ENCODE data around the gene ACO2. TPM values are rescaled to one million over a fixed set of nuclear protein-coding genes. Genes with fewer than 3 reads are reported as not detected.
A peak's percentile ranks its signal among the peaks of the same experiment; 100 is the strongest.

Gene ACO2
- total and polyA plus RNA-seq, 10 of the 15 experiments (the other 5 are each of a cell fraction or from before 2014, with no cell fraction given), result 21.4 to 214 (median 88.5) TPM

DNA sequence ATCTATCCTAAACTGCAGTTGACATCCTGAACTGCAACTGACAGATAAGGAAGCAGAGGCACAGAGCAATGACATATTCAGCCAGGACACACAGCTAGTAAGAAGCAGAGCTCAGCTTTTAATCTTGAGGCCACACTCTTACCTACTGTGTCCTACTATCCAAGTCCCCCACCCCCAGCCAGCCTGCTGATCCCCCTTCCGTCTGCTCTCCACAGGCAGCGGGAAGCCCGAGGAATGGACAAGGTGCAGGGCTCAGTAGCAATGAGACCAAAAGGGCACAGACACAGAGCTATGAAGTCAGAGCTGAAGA is 71.0 kb downstream of the ACO2 start:
- WGBS (ENCODE audit: insufficient coverage, insufficient replicate concordance, low lambda C conversion rate, missing lambda C conversion rate), result 95% methylated on average over 3 of the region's 3 CpGs

GRCh38 chr22:41540365-41540764 is 71.4 kb downstream of the ACO2 start:
- ChIA-PET POLR2A (interaction anchor here (0.6 kb wide), 1 partner anchor 717 kb away, joined by 4 read pairs; no protein-coding TSS in a partner anchor), CTCF (interaction anchor here (0.6 to 5.0 kb wide), 6 partner anchors 10 to 137 kb away, joined by 3 to 46 read pairs (median 3); no protein-coding TSS in a partner anchor), SMC1A (ENCODE audit: uncharacterized antibody, unreplicated experiment) (no interaction called here), RAD21 (ENCODE audit: unreplicated experiment) (no interaction called here)
- Histone ChIP-seq H3K36me3 (ENCODE audit: control insufficient read depth in 2 of 2, insufficient read depth in 2 of 2, low read length in 1 of 2) (peaks cover 7 to 11% of the 10 kb centered on the region in 2 experiments), H3K4me3 (no peak overlapping the region), H3K4me2 (ENCODE audit: control insufficient read depth, insufficient read depth) (peak overlapping the region; percentile 68), H3K9me3 (replicated peaks; ENCODE audit: control insufficient read depth, insufficient read depth, low read length) (no peaks in the 10 kb centered on the region), H3K27ac (ENCODE audit: control insufficient read depth, insufficient read depth) (no peak overlapping the region), H3K79me2 (ENCODE audit: control insufficient read depth, insufficient read depth, low read length) (peaks cover 42% of the 10 kb centered on the region), H2AFZ (ENCODE audit: control insufficient read depth, low read depth, low read length) (no peak overlapping the region), H4K20me1 (ENCODE audit: control insufficient read depth, insufficient read depth) (0 out of 2 replicates have a peak, but pooled peaks cover 3% of the 10 kb centered on the region), H3K4me1 (ENCODE audit: control insufficient read depth, insufficient read depth, low read length) (no peaks in the 10 kb centered on the region), H3K27me3 (replicated peaks in 1 of 2; ENCODE audit: control insufficient read depth in 2 of 2, insufficient read depth in 2 of 2, low read length in 1 of 2) (no peaks in the 10 kb centered on the region), H3K9ac (ENCODE audit: control insufficient read depth, insufficient read depth, low read length) (no peak overlapping the region)
- no peak for ATAC-seq
- no peak for TF ChIP-seq PBX3 (IDR thresholded peaks at IDR 0.05; ENCODE audit: insufficient replicate concordance, low read depth, low read length)
- TF ChIP-seq MEF2B (IDR thresholded peaks at IDR 0.05; ENCODE audit: partially characterized antibody, poor library complexity, severe bottlenecking), result peak; percentile 34
- TF ChIP-seq, protein P1, sequence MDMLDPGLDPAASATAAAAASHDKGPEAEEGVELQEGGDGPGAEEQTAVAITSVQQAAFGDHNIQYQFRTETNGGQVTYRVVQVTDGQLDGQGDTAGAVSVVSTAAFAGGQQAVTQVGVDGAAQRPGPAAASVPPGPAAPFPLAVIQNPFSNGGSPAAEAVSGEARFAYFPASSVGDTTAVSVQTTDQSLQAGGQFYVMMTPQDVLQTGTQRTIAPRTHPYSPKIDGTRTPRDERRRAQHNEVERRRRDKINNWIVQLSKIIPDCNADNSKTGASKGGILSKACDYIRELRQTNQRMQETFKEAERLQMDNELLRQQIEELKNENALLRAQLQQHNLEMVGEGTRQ (IDR thresholded peaks at IDR 0.05; ENCODE audit: borderline replicate concordance, low read depth, low read length), result no peak
- no peak for TF ChIP-seq SP1 (IDR thresholded peaks at IDR 0.05; ENCODE audit: low read depth, low read length)
- intact Hi-C loops (cut with micrococcal nuclease; ENCODE audit: unreplicated experiment) (loop anchor here (5.0 kb wide), 1 partner anchor 57 kb away; no protein-coding TSS in a partner anchor), in situ Hi-C loops (cut with MboI) (no loop called here)
- DNase-seq (ENCODE audit: low read depth, low spot score), result no peak
- WGBS (ENCODE audit: insufficient coverage, insufficient replicate concordance, low lambda C conversion rate, missing lambda C conversion rate), result 97% methylated on average over 7 of the region's 7 CpGs
- no peak for FAIRE-seq
- BruUV-seq (replicated peaks), result no TSS peak

More for the DNA sequence above, 71.0 kb downstream of the ACO2 start:
- POLR2A ChIA-PET, result interaction anchor here (0.6 kb wide), 1 partner anchor 716 kb away, joined by 4 read pairs; no protein-coding TSS in a partner anchor
- ATAC-seq, result no peak
- Histone ChIP-seq H2AFZ (ENCODE audit: control insufficient read depth, low read depth, low read length) (no peak overlapping the region), H3K27me3 (replicated peaks in 1 of 2; ENCODE audit: control insufficient read depth in 2 of 2, insufficient read depth in 2 of 2, low read length in 1 of 2) (no peaks in the 10 kb centered on the region), H4K20me1 (ENCODE audit: control insufficient read depth, insufficient read depth) (0 out of 2 replicates have a peak, but pooled peaks cover 3% of the 10 kb centered on the region), H3K4me3 (no peak overlapping the region), H3K27ac (ENCODE audit: control insufficient read depth, insufficient read depth) (no peak overlapping the region), H3K9ac (ENCODE audit: control insufficient read depth, insufficient read depth, low read length) (no peak overlapping the region), H3K79me2 (ENCODE audit: control insufficient read depth, insufficient read depth, low read length) (peaks cover 42% of the 10 kb centered on the region), H3K4me1 (ENCODE audit: control insufficient read depth, insufficient read depth, low read length) (no peaks in the 10 kb centered on the region), H3K9me3 (replicated peaks; ENCODE audit: control insufficient read depth, insufficient read depth, low read length) (no peaks in the 10 kb centered on the region), H3K4me2 (ENCODE audit: control insufficient read depth, insufficient read depth) (no peak overlapping the region), H3K36me3 (ENCODE audit: control insufficient read depth in 2 of 2, insufficient read depth in 2 of 2, low read length in 1 of 2) (peaks cover 7 to 11% of the 10 kb centered on the region in 2 experiments)
- intact Hi-C loops (cut with micrococcal nuclease; ENCODE audit: unreplicated experiment), result loop anchor here (5.0 kb wide), 1 partner anchor 57 kb away; no protein-coding TSS in a partner anchor
- no peak for FAIRE-seq
- in situ Hi-C loops (cut with MboI), result no loop called here
- BruUV-seq (replicated peaks), result no TSS peak
- RAD21 ChIA-PET (ENCODE audit: unreplicated experiment), result no interaction called here
- no peak for DNase-seq (ENCODE audit: low read depth, low spot score)
- TF ChIP-seq CHD4 (IDR thresholded peaks at IDR 0.05), result no peak
- no peak for TF ChIP-seq KLF5 (IDR thresholded peaks at IDR 0.05; ENCODE audit: partially characterized antibody)
- no peak for TF ChIP-seq BRCA1 (IDR thresholded peaks at IDR 0.05; ENCODE audit: low read depth, low read length)
- TF ChIP-seq YBX1 (IDR thresholded peaks at IDR 0.05), result no peak
- no peak for TF ChIP-seq EZH2 (IDR thresholded peaks at IDR 0.05; ENCODE audit: borderline replicate concordance, control insufficient read depth, low read depth, low read length)
- SMC1A ChIA-PET (ENCODE audit: uncharacterized antibody, unreplicated experiment), result no interaction called here
- CTCF ChIA-PET, result interaction anchor here (0.9 to 5.0 kb wide), 5 partner anchors 10 to 137 kb away, joined by 3 to 46 read pairs (median 3); no protein-coding TSS in a partner anchor

All from GM12878 (cell line).